ENCODE data around the gene UAP1L1. TPM values are rescaled to one million over a fixed set of nuclear protein-coding genes. Genes with fewer than 3 reads are reported as not detected.

UAP1L1 gene
- total and polyA plus RNA-seq, 2 of the 8 experiments (the other 6 are each of a cell fraction or from before 2014, with no cell fraction given) = 2.0 to 5.4 TPM

- no peak for DNase-seq (ENCODE audit: low read depth in 1 of 2, low spot score in 2 of 2)
- ChIA-PET POLR2A (ENCODE audit: partially characterized antibody) (interaction anchor here (0.9 to 1.3 kb wide), 3 partner anchors 21 to 86 kb away, joined by 3 read pairs; no protein-coding TSS in a partner anchor), CTCF (ENCODE audit: partially characterized antibody) (interaction anchor here (0.6 to 4.2 kb wide), 41 partner anchors 8 to 259 kb away, joined by 3 to 65 read pairs (median 8); partner anchors contain the start of genes AJM1, CLIC3, LCN12 and MAMDC4)
- Histone ChIP-seq H3K79me1 (ENCODE audit: low read depth, low read length) (no peaks in the 10 kb centered on the region), H3K79me2 (ENCODE audit: control insufficient read depth in 1 of 2, insufficient read depth in 2 of 2, low read length in 2 of 2) (no peaks in the 10 kb centered on the region), H3K23ac (ENCODE audit: insufficient read length) (no peak overlapping the region), H3K4ac (replicated peaks; ENCODE audit: insufficient read length, low read depth, low read length) (no peak overlapping the region), H3K4me3 (ENCODE audit: extremely low read depth in 1 of 4, insufficient read depth in 2 of 4, low read depth in 3 of 4, low read length in 4 of 4) (no peak overlapping the region), H3K9me3 (ENCODE audit: insufficient read depth in 2 of 2, low read depth in 1 of 2, low read length in 1 of 2) (no peaks in the 10 kb centered on the region), H2BK12ac (ENCODE audit: low read depth, low read length) (no peak overlapping the region), H3K4me2 (ENCODE audit: insufficient read depth in 1 of 2, low read depth in 2 of 2, low read length in 2 of 2) (no peak overlapping the region), H2BK20ac (ENCODE audit: low read length) (no peak overlapping the region), H2BK120ac (replicated peaks; ENCODE audit: low read depth, low read length) (no peak overlapping the region), H2BK5ac (ENCODE audit: low read depth, low read length) (no peak overlapping the region), H4K91ac (replicated peaks; ENCODE audit: insufficient read length, low read length) (no peak overlapping the region), H2AK5ac (ENCODE audit: low read depth, low read length) (no peak overlapping the region), H3K14ac (ENCODE audit: insufficient read length) (no peak overlapping the region), H3K9ac (replicated peaks in 1 of 4; ENCODE audit: extremely low read depth in 1 of 4, low read depth in 3 of 4, low read length in 3 of 4) (no peak overlapping the region), H4K20me1 (replicated peaks in 1 of 2; ENCODE audit: control insufficient read depth in 1 of 2, insufficient read depth in 2 of 2, low read length in 2 of 2) (peaks cover 2 to 5% of the 10 kb centered on the region in 2 experiments), H2AFZ (ENCODE audit: low read length) (no peak overlapping the region), H3K36me3 (ENCODE audit: control insufficient read depth in 2 of 4, insufficient read depth in 4 of 4, low read length in 3 of 4) (no peaks in the 10 kb centered on the region), H2BK15ac (ENCODE audit: low read length) (no peak overlapping the region), H3K56ac (replicated peaks; ENCODE audit: insufficient read length, low read depth, low read length) (no peak overlapping the region), H3K4me1 (replicated peaks in 1 of 4; ENCODE audit: control insufficient read depth in 3 of 4, insufficient read depth in 4 of 4, low read length in 3 of 4) (peaks cover 0 to 2% (median under 1%) of the 10 kb centered on the region in 4 experiments; a peak in 3 of 7 replicates), H3K27ac (ENCODE audit: low read depth, low read length) (no peak overlapping the region), H4K8ac (ENCODE audit: extremely low read depth, insufficient read depth, low read length) (peak overlapping the region; percentile 68; the same call in 1 of the 2 replicates), H3K18ac (ENCODE audit: extremely low read depth, low read length) (no peak overlapping the region), H3K27me3 (replicated peaks in 1 of 4; ENCODE audit: control insufficient read depth in 3 of 4, extremely low read depth in 1 of 4, insufficient read depth in 3 of 4, low read length in 3 of 4) (peaks cover 0 to 2% (median under 1%) of the 10 kb centered on the region in 4 experiments; a peak in 4 of 7 replicates), H4K5ac (ENCODE audit: insufficient read length, low read depth, low read length) (no peak overlapping the region), H3K23me2 (ENCODE audit: low read depth, low read length) (no peaks in the 10 kb centered on the region)
- FAIRE-seq = no peak
- WGBS, 2 experiments (ENCODE audit: extremely low coverage in 1 of 2, insufficient coverage in 1 of 2, insufficient read length in 1 of 2, insufficient replicate concordance in 2 of 2, low coverage in 1 of 2, low lambda C conversion rate in 2 of 2, missing lambda C conversion rate in 1 of 2) = 89% methylated on average over 8 of the region's 15 CpGs; no CpG with 5 or more reads in 1 of the 2 experiments
- TF ChIP-seq SIRT6 (IDR thresholded peaks at IDR 0.05; ENCODE audit: low read length) (no peak), SP4 (IDR thresholded peaks at IDR 0.05; ENCODE audit: low read length) (no peak), JUND (IDR thresholded peaks at IDR 0.05; ENCODE audit: low read length) (no peak), EP300 (IDR thresholded peaks at IDR 0.05; ENCODE audit: borderline replicate concordance in 1 of 2, low read depth in 2 of 2, low read length in 2 of 2) (no peak), SP1 (IDR thresholded peaks at IDR 0.05; ENCODE audit: low read depth, low read length) (no peak), RAD21 (IDR thresholded peaks at IDR 0.05 in 1 of 2, conservative IDR thresholded peaks at IDR 0.05 in 1 of 2; ENCODE audit: low read depth in 2 of 2, low read length in 2 of 2) (no peak), MAX (IDR thresholded peaks at IDR 0.05) (no peak), JUN (IDR thresholded peaks at IDR 0.05; ENCODE audit: low read depth, low read length) (no peak), POLR2A (IDR thresholded peaks at IDR 0.05; ENCODE audit: control extremely low read depth in 1 of 2, low read depth in 2 of 2, low read length in 2 of 2) (no peak), HDAC6 (IDR thresholded peaks at IDR 0.05; ENCODE audit: low read depth, low read length) (no peak), CBX5 (IDR thresholded peaks at IDR 0.05; ENCODE audit: low read depth, low read length) (no peak), RXRA (IDR thresholded peaks at IDR 0.05; ENCODE audit: insufficient read depth, low read depth, low read length) (no peak), EZH2 (IDR thresholded peaks at IDR 0.05; ENCODE audit: low read depth, low read length, severe bottlenecking) (no peak)
Measured at GRCh38 chr9:137034039-137034708, 43.1 kb upstream of the UAP1L1 start.
